Activated CD4-positive, alpha-beta T cell treated with anti-CD3 and anti-CD28 coated beads, Interleukin-2, Interleukin-4, amounts not matched to agents 100 ng/mL and 50 ng/mL, durations not matched to agents 16 hours and 8 hours (primary cell): ENCODE results near the gene MOXD1.

Source experiments
- DNase-seq: peaks from one replicate; pipeline ENCODE4 v3.0.0-alpha.2; 2020; ENCODE audit warnings: low spot score

The MOXD1 gene

DNA sequence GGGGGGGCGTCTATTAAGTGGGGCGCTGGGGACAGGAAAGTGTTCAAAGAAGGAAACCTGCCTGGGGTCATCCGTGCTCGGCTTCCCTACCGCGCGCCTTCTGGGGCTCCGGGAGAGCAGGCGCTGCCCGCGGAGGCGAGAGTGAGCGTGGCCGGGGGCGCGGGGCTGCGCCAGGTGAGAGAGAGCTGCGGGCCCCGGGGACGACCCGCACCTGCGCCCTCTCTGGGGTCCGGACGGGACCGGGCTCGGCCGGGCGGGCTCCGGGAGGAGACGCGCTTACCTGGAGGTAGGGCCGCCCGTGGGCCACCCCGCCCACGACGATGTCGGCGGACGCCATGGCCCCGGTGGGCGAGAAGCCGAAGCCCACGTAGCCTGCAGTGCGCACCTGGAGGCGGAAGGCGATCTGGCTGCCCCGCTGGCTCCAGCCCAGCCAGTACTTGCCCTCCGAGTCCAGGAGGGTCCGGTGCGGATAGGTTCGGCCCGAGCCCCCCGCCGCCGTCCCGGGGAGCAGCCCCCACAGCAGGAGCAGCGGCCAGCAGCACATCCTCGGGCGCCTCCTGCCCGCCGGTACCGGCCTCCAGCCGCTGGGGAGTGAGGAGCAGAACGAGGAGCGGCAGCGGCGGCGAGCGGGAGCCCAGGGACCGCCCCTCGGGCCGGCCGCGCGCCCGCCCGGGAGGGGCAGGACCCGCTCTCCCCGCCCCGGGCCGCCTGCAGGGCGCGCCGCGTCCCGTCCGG is at the start of gene MOXD1:
MOXD1 (minus strand) TSS at position 593 of the 735 bp plus-strand sequence; CDS start at position 544, 49 bp downstream.
- DNase-seq, result no peak

DNA sequence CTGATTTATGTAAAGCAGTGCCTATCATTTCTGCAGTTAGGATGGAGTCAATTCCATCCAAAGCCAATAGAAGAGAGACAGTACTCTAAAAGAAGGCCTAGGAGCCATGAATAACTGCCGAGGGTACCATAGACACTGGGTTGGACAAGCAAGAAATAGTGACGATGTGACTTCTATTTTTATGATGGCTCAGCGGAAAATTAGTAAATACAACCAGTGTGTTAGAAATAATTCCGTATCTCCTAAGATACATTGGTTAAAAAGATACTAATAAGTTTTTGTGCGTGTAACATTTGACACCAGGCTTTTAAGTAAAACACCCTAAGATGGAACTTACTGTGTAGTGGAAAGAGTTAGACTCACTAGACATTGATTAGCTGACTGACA is 45.6 kb upstream of the MOXD1 start:
- DNase-seq, result no peak

DNA sequence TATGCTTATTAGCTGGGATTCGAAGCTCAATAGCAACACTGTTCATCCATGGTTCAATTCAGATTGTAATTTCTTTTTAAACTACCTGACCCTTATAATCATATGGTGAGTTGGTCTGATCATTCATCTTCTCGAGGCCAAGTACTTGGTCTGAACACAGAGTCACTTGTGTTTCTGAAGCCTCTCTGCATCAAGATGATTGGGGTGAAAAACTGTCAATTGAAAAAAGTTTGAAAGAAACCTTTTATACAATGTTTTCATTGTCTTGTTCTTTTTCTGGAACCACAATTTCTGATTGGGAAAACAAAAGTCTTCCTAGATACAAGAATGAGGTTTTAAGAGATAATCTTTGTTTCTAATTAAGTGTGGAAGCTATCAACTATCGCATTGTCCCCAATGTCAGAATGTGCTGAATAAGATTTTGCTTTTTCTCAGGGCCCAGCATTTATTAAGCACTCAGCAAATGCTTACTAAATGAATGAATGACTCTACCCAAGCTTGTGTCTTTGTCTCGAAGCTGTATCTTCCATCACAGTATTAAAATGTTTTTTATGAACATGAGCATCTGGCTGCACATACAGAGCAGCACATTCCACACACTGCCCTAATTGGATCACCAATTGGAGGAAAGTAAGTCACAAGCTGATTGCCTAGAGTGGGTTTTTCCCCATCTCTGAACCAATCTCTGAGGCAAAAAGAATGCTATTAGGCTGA is 45.0 kb upstream of the MOXD1 start:
- DNase-seq, result no peak

GRCh38 chr6:132445201-132445951 is 44.1 kb upstream of the MOXD1 start:
- DNase-seq, result no peak

DNA sequence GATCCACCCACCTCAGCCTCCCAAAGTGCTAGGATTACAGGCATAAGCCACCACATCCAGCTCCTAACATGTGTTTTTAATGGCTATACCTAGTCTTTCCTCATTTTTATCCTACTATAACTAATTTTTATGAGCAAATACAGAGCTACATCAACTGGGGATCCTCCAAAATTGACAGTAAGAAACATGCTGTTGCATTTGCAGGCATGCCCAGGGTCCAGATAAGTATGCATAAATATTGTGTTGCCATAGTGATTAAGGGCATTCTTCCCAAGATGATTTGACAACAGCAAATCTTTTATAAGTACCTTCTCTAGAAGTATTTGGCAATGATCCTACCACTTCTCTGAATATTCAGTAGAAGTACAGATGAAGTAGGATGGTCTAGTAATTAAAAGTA is 41.9 kb upstream of the MOXD1 start:
- DNase-seq, result no peak

DNA sequence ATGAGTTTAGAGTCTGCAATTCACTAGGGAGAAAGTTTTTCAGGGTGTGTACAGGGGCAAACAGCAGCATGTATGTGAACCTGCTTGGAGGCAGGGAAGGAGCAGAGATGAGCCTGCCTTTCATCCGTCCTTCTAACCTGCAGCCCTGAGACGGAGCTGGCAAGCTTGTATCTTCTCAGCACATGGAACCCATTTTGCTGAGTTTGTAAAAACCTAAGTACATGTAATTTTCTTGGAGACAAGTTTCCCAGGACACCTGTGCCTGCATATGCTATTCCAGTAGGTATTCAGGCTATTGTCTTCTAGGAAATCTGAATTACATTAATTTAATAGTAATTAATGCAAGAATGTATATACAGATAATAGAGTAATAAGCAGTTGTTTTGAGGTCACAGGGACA is 28.8 kb upstream of the MOXD1 start:
- DNase-seq, result no peak

GRCh38 chr6:132425176-132425575 is 23.9 kb upstream of the MOXD1 start:
- DNase-seq, result no peak

DNA sequence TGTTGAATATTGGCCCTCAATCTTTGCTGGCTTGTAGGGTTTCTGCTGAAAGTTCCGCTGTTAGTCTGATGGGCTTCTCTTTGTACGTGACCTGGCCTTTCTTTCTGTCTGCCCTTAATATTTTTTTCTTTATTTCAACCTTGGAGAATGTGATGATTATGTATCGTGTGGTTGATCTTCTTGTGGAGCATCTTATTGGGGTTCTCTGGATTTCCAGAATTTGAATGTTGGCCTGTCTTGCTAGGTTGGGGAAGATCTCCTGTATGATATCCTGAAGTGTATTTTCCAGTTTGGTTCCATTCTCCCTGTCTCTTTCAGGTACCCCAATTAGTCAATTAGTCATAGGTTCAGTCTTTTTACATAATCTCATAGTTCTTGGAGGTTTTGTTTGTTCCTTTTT is 22.6 kb upstream of the MOXD1 start:
- DNase-seq, result no peak

- DNase-seq, result no peak
Observed at GRCh38 chr6:132418235-132418965, 17.1 kb upstream of the MOXD1 start.

DNA sequence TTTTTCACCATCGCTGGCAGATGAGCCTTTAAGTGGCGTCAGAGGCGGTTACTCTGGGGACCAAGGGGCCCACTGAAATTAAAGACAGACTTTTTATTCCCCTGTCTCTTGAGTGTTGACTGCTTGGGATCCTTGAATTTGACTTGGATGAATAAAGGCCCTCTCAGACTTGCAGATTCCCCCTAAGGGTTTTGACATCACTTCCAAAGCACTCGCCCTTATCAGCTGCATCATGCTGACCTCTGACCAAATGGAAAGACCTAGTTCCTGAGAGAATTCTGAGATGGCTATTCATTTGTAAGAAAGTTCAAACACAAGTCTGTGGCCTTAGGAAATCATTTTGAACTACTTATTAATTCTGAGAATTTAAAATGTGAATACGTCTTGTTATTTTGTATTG is 13.5 kb upstream of the MOXD1 start:
- DNase-seq, result no peak

DNA sequence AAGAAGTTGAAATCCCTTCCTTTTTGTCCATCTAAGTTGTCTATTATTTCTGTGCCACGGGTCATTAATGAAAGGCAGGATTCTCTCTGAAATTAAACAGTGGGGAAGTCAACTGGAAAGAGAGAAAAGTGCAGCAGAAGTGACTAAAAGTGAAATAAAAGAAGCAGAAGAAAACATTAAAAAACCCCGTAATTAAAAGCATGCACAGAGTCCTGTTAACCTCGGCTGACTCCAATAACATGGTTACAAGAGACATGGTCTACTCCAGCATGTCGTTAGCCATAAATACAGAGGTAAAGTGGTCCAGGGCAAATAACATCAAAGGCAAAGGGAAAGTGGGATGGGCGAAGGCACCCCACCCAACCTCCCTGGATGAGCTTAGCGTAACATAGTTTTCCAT is 13.0 kb upstream of the MOXD1 start:
- no peak for DNase-seq

- DNase-seq, result no peak
Observed at GRCh38 chr6:132413499-132413802, 12.2 kb upstream of the MOXD1 start.

- no peak for DNase-seq
Observed at GRCh38 chr6:132412656-132413498, 11.6 kb upstream of the MOXD1 start.

GRCh38 chr6:132411296-132411695 is 10.0 kb upstream of the MOXD1 start:
- no peak for DNase-seq

DNA sequence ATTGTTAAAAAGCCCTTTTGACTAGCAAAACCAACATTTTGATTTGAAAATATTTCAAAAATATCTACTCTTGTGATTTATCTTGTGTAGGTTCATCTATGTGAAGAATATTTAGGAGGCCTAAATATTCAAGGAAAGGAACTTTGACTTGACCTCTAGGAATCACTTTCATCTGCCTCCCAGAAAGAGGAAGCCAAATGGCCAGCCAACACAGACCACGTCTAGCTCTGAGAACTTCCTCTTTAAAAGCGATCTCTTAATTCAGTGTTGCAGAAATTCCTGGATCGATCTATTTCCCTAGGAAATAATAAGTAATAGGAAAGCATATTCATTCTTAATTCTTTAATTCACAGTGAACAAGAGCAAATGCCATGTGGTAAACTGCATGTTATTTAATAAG is 9.6 kb upstream of the MOXD1 start:
- DNase-seq, result no peak

- DNase-seq, result peak; percentile 19
Observed at GRCh38 chr6:132405143-132405915, 4.1 kb upstream of the MOXD1 start.

DNA sequence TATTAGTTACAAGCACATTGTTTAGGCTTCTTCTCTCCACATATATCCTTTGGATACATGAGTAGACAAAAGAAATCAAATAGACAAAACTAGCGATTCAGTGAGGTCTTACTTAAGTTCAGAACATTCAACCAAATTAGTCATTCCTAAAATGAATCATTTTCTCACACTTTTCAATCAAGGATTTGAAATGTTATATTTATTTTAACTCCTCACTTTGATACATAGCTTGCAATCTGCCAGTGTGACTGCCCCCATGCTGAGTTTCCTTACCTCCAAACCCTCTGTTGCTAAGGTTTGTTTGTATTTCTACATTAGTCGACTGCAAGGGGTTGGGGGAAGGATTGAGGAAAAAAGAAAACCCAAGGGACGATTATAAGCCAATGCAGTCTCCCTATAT is 3.5 kb upstream of the MOXD1 start:
- DNase-seq, result peak; percentile 12

- peak; percentile 10 for DNase-seq
Observed at GRCh38 chr6:132404330-132404729, 3.1 kb upstream of the MOXD1 start.

GRCh38 chr6:132401618-132402285 is 477 bp upstream of the MOXD1 start:
- DNase-seq, result no peak

- DNase-seq, result no peak
Observed at GRCh38 chr6:132400555-132400882, 756 bp downstream of the MOXD1 start.
